Smooth muscle cell (in vitro differentiated cells): ENCODE results near the gene TLX2. TPM values are rescaled to one million over a fixed set of nuclear protein-coding genes. Genes with fewer than 3 reads are reported as not detected.

Experiments used
- DNase-seq: peaks from one replicate; lab custom pipeline; 2025; ENCODE audit not compliant: unreplicated experiment; lab: John Stamatoyannopoulos, UW
- H2AFZ ChIP-seq: fragments of 200-600 bp; sonication (generic); 2 replicates; pipeline ENCODE4 v1.6.0; 2016; ENCODE audit warnings: antibody characterized with exemption, low read depth, mild to moderate bottlenecking
- H3F3A ChIP-seq: fragments of 200-600 bp; sonication (generic); 2 replicates; pipeline ENCODE4 v1.6.0; 2017; ENCODE audit warnings: antibody characterized with exemption, low read depth
- H3K27ac ChIP-seq: fragments of 200-600 bp; sonication (generic); 2 replicates; pipeline ENCODE4 v1.5.1; 2016; ENCODE audit warnings: low read depth, mild to moderate bottlenecking
- H3K27me3 ChIP-seq: fragments of 200-600 bp; sonication (generic); 2 replicates; pipeline ENCODE4 v1.6.1; 2016; ENCODE audit warnings: low read depth, mild to moderate bottlenecking
- H3K36me3 ChIP-seq: fragments of 200-600 bp; sonication (generic); 2 replicates; pipeline ENCODE4 v1.5.1; 2016; ENCODE audit warnings: low read depth
- H3K4me1 ChIP-seq: fragments of 200-600 bp; sonication (generic); 2 replicates; pipeline ENCODE4 v1.5.1; 2016; ENCODE audit warnings: low read depth
- H3K4me2 ChIP-seq: fragments of 200-600 bp; sonication (generic); 2 replicates; pipeline ENCODE4 v1.6.0; 2016; ENCODE audit warnings: mild to moderate bottlenecking
- H3K4me3 ChIP-seq: fragments of 200-600 bp; sonication (generic); 2 replicates; pipeline ENCODE4 v1.5.1; 2016; ENCODE audit warnings: mild to moderate bottlenecking
- H3K79me2 ChIP-seq: fragments of 200-600 bp; sonication (generic); 2 replicates; pipeline ENCODE4 v1.6.0; 2016; ENCODE audit warnings: low read depth, mild to moderate bottlenecking
- H3K9ac ChIP-seq: fragments of 200-600 bp; sonication (generic); 2 replicates; pipeline ENCODE4 v1.6.0; 2016; ENCODE audit warnings: low read depth
- H3K9me3 ChIP-seq: fragments of 200-600 bp; sonication (generic); replicated peaks from 2 replicates; pipeline ENCODE4 v1.5.1; 2016; ENCODE audit warnings: low read depth
- H4K20me1 ChIP-seq: fragments of 200-600 bp; sonication (generic); 2 replicates; pipeline ENCODE4 v1.6.0; 2016; ENCODE audit warnings: low read depth
- CTCF ChIP-seq: fragments of 200-600 bp; sonication (generic); IDR thresholded peaks from 2 replicates; pipeline ENCODE4 v1.5.1; 2017; ENCODE audit warnings: borderline replicate concordance, mild to moderate bottlenecking, antibody characterized with exemption; ENCODE audit not compliant: insufficient read depth, poor library complexity, severe bottlenecking
- WGBS: methylation state at CpG from one replicate; pipeline ENCODE4 v1.1.7; 2016; ENCODE audit warnings: low lambda C conversion rate; 5-methylcytosine and 5-hydroxymethylcytosine counted together
- polyA plus RNA-seq: library from polyadenylated mRNA; unstranded; fragments of >200 nt; fragmentation: Nextera tagmentation; extraction: Ambion mirVana; gene quantifications from 2 replicates; pipeline ENCODE4 v1.2.1, GENCODE V29; 2016
- total RNA-seq: library from RNA; depleted of rRNA; stranded (reverse); fragments of >200 nt; gene quantifications from 2 replicates; pipeline ENCODE4 v1.2.3, GENCODE V29; 2014

TLX2 gene
- total and polyA plus RNA-seq, 2 experiments from 2014 or later, result not detected

- Histone ChIP-seq H3K4me3 (no peak within 1 kb of the TSS), H4K20me1 (peaks cover 11% of the 10 kb centered on the region), H3K36me3 (no peaks in the 10 kb centered on the region), H3F3A (peaks cover 5% of the 10 kb centered on the region), H3K79me2 (peaks cover 24% of the 10 kb centered on the region), H3K9ac (no peak within 1 kb of the TSS), H3K27me3 (peaks cover 14% of the 10 kb centered on the region), H3K4me2 (no peak within 1 kb of the TSS), H3K27ac (no peak within 1 kb of the TSS), H3K4me1 (peaks cover 10% of the 10 kb centered on the region), H3K9me3 (no peaks in the 10 kb centered on the region), H2AFZ (no peak within 1 kb of the TSS)
- WGBS, result 94% methylated on average over 11 of the region's 11 CpGs
- DNase-seq, result no peak
- TF ChIP-seq CTCF, result no peak
Observed at GRCh38 chr2:74525717-74526648, 11.7 kb downstream of the TLX2 start, which contains the start of gene DQX1. DQX1 (minus strand) TSS chr2:74526231; CDS start chr2:74525729, 502 bp downstream.

GRCh38 chr2:74526649-74527230, 12.5 kb downstream of the TLX2 start:
- Histone ChIP-seq H3K79me2 (peaks cover 28% of the 10 kb centered on the region), H3K4me2 (no peak overlapping the region)
- WGBS, result 97% methylated on average over 11 of the region's 11 CpGs

GRCh38 chr2:74527741-74528140, 13.5 kb downstream of the TLX2 start:
- H3K27ac ChIP-seq, result no peak overlapping the region
- no peaks in the 10 kb centered on the region for H3K36me3 ChIP-seq
- H3K79me2 ChIP-seq, result peaks cover 28% of the 10 kb centered on the region
- no peaks in the 10 kb centered on the region for H3K27me3 ChIP-seq
- peaks cover 11% of the 10 kb centered on the region for H4K20me1 ChIP-seq
- no peak overlapping the region for H3K4me3 ChIP-seq
- H3K9me3 ChIP-seq, result no peaks in the 10 kb centered on the region
- H2AFZ ChIP-seq, result no peak overlapping the region
- H3K4me2 ChIP-seq, result no peak overlapping the region
- peaks cover 11% of the 10 kb centered on the region for H3K4me1 ChIP-seq
- peaks cover 15% of the 10 kb centered on the region for H3F3A ChIP-seq
- DNase-seq, result no peak
- TF ChIP-seq CTCF, result no peak
- no peak overlapping the region for H3K9ac ChIP-seq
- 98% methylated on average over 9 of the region's 9 CpGs for WGBS

More at GRCh38 chr2:74526649-74527230, 12.5 kb downstream of the TLX2 start:
- Histone ChIP-seq H3K4me1 (peaks cover 11% of the 10 kb centered on the region), H3K36me3 (no peaks in the 10 kb centered on the region), H3K4me3 (no peak overlapping the region), H3F3A (peaks cover 11% of the 10 kb centered on the region), H3K27ac (no peak overlapping the region), H4K20me1 (peaks cover 11% of the 10 kb centered on the region), H3K27me3 (peaks cover 7% of the 10 kb centered on the region), H2AFZ (no peak overlapping the region), H3K9ac (no peak overlapping the region), H3K9me3 (no peaks in the 10 kb centered on the region)
- no peak for DNase-seq
- TF ChIP-seq CTCF, result no peak
